ENCODE results near the gene MEDAG.
"Not testable (repeated sequence)": the region's sequence is repeated elsewhere in the genome, so short reads cannot be mapped to it uniquely, and the experiment has no call there.

The MEDAG gene

DNA sequence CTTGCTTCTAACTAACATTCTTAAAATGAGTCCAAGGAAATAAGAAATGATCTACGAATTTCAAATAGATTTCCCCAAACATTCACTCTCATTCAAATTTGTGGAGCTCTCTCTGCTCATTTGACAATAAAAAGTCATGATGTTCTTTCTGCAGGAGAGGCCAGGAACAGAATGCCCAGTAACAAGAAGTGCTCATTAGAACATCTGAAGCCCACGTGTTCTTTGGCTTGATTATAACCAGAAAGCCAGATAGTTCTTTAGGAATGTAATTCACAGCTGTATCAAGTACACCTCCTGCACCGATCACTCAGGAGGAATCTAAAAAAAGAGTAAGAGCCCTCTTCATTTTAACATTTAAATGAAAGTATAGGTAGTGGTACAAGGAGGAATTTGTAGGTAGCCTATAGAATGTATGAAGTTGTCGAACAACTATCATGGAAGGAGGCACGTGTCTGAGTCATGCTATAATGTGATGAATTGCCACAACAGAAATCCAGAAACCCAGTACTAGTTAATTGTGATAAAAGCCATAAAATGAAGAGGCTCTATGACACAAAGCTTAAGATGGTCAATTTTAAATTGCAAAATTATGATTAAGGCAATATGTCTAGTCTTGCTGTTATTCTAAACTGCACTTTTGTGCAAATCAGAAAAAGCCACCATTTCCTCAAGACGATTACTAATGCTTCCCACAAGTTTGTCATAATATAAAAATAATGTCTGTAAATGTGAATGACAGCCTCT, 12.8 kb downstream of the MEDAG start:
- no peak overlapping the region for H3K4me3 ChIP-seq (ENCODE audit: low read depth, low read length)
- DNase-seq (ENCODE audit: low read depth): no peak
- TF ChIP-seq, protein P1, sequence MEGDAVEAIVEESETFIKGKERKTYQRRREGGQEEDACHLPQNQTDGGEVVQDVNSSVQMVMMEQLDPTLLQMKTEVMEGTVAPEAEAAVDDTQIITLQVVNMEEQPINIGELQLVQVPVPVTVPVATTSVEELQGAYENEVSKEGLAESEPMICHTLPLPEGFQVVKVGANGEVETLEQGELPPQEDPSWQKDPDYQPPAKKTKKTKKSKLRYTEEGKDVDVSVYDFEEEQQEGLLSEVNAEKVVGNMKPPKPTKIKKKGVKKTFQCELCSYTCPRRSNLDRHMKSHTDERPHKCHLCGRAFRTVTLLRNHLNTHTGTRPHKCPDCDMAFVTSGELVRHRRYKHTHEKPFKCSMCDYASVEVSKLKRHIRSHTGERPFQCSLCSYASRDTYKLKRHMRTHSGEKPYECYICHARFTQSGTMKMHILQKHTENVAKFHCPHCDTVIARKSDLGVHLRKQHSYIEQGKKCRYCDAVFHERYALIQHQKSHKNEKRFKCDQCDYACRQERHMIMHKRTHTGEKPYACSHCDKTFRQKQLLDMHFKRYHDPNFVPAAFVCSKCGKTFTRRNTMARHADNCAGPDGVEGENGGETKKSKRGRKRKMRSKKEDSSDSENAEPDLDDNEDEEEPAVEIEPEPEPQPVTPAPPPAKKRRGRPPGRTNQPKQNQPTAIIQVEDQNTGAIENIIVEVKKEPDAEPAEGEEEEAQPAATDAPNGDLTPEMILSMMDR (IDR thresholded peaks at IDR 0.05; ENCODE audit: low read depth, low read length, missing control alignments): no peak

DNA sequence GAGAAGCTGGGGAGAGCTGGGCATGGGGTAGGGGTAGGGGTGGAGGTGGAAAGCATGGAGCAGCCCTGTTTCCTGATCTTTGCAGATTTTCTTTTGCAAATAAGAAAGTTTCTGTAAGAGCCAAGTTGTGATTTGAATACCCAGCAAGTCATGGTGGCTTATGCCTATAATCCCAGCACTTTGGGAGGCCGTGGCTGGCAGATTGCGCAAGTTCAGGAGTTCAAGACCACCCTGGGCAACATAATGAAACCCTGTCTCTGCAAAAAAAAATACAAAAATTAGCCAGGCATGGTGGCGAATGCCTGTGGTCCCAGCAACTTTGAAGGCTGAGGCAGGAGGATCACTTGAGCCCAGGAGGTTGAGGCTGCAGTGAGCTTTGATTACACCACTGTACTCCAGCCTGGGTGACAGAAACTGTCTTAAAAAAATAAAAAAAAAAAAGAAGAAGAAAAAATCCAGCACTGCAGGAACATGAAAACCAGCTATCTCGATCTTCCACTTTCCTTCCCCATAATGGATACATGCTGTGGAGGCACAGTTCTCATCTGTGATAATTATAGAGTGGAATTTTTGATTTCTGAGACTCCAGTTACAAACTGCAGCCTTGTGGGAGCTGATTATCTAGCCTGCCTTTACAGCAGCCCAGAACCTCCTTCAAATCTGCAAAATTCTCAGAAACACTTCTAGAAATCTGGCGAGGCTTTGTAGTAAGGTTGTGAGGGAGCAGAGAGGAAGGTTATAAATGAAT, 14.3 kb downstream of the MEDAG start:
- H3K4me3 ChIP-seq (ENCODE audit: low read depth, low read length): no peak overlapping the region
- no peak for DNase-seq (ENCODE audit: low read depth)
- TF ChIP-seq, protein P1 (IDR thresholded peaks at IDR 0.05; ENCODE audit: low read depth, low read length, missing control alignments): no peak

GRCh38 chr13:30923418-30923817, 17.3 kb downstream of the MEDAG start:
- TF ChIP-seq, protein P1 (IDR thresholded peaks at IDR 0.05; ENCODE audit: low read depth, low read length, missing control alignments): no peak
- H3K4me3 ChIP-seq (ENCODE audit: low read depth, low read length): no peak overlapping the region
- DNase-seq (ENCODE audit: low read depth): no peak

DNA sequence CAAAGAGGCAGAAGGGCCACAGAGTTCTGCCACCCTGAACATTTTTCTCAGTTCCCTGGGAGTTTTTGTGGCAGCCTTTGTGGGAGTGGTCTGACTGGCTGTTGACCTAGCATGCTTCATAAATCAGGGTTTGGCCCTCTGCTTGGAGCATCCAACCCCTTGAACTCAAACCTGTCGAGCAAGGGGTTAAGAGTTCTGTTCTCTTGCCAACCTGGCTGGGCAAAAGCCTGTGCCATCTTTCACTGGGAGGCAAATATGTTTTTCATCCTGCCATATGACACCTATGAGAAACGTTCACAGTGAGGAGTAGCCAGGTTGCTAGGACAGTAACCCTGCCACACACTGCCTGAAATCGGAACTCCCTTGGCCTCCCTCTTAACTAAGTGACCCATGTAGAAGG, 18.6 kb downstream of the MEDAG start:
- TF ChIP-seq, protein P1 (IDR thresholded peaks at IDR 0.05; ENCODE audit: low read depth, low read length, missing control alignments): no peak

GRCh38 chr13:30925429-30925828, 19.4 kb downstream of the MEDAG start:
- TF ChIP-seq, protein P1 (IDR thresholded peaks at IDR 0.05; ENCODE audit: low read depth, low read length, missing control alignments): no peak

More for the DNA sequence above, 18.6 kb downstream of the MEDAG start:
- no peak overlapping the region for H3K4me3 ChIP-seq (ENCODE audit: low read depth, low read length)
- no peak for DNase-seq (ENCODE audit: low read depth)

DNA sequence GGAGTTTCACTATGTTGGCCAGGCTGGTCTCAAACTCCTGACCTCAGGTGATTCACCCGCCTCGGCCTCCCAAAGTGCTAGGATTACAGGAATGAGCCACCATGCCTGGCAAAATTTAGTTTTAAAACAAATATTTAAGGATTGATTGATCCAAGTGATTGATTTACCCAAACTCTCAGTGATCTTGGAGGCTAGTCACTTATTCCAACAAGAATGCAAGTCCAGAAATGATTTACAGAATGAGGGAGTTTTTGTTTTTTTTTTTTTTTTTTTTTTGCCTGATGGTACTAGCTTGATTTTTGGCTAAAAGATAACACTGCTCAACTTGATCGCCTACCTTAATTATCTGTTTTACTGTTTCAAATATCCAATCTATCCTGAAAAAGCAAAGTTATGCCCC, 20.7 kb downstream of the MEDAG start:
- no peak overlapping the region for H3K4me3 ChIP-seq (ENCODE audit: low read depth, low read length)
- DNase-seq (ENCODE audit: low read depth): no peak
- TF ChIP-seq, protein P1 (IDR thresholded peaks at IDR 0.05; ENCODE audit: low read depth, low read length, missing control alignments): no peak

More at GRCh38 chr13:30925429-30925828, 19.4 kb downstream of the MEDAG start:
- no peak for DNase-seq (ENCODE audit: low read depth)
- H3K4me3 ChIP-seq (ENCODE audit: low read depth, low read length): no peak overlapping the region

DNA sequence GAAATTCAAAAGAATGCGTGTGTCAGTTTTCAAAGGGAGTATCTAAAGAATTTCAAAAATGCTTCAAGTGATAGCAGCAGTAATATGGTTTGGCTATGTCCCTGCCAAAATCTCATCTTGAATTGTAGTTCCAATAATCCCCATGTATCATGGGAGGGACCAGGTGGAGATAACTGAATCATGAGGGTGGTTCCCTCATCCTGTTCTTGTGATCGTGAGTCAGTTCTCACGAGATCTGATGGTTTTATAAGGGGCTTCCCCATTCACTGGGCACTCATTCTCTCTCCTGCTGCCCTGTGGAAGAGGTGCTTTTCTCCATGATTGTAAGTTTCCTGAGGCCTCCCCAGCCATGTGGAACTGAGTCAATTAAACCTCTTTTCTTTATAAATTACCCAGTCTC, 21.1 kb downstream of the MEDAG start:
- H3K4me3 ChIP-seq (ENCODE audit: low read depth, low read length); DNase-seq (ENCODE audit: low read depth): not testable (repeated sequence)

Data from GM12864 (cell line).